Fibroblast of pulmonary artery (primary cell): ENCODE data around the gene EYS.
A peak's percentile ranks its signal among the peaks of the same experiment; 100 is the strongest.

ENCODE experiments used
- DNase-seq: peaks from one replicate; pipeline ENCODE4 v3.0.0-alpha.2; 2010; ENCODE audit warnings: low read depth
- H3K4me3 ChIP-seq: replicated peaks from 2 replicates; pipeline ENCODE4 v1.5.1; 2011; ENCODE audit warnings: low read depth, mild to moderate bottlenecking, control low read depth, low read length, moderate library complexity
- TF ChIP-seq, protein P1 (sequence below): IDR thresholded peaks from 2 replicates; pipeline ENCODE4 v1.5.1; 2011; ENCODE audit warnings: mild to moderate bottlenecking, control low read depth, low read length, inconsistent platforms; ENCODE audit errors: missing control alignments

EYS gene

DNA sequence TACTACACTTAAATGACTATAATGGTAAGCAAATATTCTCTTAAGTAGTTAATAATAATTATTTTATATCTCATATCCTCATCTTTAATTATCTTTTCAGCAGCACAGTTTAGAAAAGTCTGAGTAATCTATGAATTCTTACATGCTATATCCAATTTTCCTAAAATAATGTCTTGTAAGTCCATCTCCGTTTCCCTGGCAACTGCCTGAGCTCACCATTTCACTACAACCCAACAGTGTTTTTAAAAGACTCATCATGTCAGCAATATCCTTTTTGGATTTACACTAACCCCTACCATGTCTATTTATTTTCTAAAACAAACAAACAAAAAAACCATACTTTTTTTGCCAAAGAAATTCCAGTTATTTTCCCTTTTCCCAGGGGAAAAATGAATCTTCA, 859.6 kb downstream of the EYS start:
- no peak for DNase-seq
- TF ChIP-seq, protein P1, sequence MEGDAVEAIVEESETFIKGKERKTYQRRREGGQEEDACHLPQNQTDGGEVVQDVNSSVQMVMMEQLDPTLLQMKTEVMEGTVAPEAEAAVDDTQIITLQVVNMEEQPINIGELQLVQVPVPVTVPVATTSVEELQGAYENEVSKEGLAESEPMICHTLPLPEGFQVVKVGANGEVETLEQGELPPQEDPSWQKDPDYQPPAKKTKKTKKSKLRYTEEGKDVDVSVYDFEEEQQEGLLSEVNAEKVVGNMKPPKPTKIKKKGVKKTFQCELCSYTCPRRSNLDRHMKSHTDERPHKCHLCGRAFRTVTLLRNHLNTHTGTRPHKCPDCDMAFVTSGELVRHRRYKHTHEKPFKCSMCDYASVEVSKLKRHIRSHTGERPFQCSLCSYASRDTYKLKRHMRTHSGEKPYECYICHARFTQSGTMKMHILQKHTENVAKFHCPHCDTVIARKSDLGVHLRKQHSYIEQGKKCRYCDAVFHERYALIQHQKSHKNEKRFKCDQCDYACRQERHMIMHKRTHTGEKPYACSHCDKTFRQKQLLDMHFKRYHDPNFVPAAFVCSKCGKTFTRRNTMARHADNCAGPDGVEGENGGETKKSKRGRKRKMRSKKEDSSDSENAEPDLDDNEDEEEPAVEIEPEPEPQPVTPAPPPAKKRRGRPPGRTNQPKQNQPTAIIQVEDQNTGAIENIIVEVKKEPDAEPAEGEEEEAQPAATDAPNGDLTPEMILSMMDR: no peak
- H3K4me3 ChIP-seq: no peak overlapping the region

DNA sequence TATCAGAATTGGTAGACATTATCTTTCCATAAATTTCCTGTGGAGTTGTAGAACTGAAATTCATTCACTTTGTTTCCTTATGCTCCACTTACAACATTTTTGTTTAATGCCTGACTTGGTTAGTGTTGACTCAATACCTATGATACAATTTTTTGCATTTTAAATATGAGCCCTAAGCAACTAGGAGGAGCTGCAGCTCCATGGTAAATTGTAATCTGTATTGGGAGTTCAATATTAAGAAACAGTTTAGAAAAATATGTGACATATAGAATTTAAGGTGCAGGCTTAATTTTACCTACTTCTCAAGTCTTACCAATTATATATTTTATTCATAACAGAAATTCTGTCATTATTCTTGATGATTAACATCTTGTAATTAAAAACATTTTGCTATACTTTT, 868.3 kb downstream of the EYS start:
- H3K4me3 ChIP-seq: no peak overlapping the region
- TF ChIP-seq, protein P1: peak; percentile 15
- DNase-seq: peak; percentile 30

DNA sequence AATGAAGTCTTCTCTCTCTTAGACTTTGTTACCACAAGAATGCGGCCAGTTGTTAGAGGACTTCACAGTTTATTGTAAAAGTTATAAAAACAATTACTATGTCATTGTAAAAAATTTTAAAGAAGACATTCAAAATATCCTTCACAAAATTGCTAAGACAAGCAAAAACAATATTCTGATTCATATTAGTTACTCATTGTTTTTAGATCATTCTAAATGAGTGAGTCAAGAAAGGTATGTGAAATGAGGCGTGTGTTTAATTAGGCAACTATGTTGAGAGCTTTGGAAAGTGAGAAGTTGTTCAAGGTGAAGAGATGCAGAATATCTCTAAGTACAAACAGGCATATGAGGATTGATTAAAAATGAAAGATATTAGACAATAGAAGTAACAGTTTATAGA, 875.3 kb downstream of the EYS start:
- H3K4me3 ChIP-seq: no peak overlapping the region
- DNase-seq: no peak
- TF ChIP-seq, protein P1: no peak

DNA sequence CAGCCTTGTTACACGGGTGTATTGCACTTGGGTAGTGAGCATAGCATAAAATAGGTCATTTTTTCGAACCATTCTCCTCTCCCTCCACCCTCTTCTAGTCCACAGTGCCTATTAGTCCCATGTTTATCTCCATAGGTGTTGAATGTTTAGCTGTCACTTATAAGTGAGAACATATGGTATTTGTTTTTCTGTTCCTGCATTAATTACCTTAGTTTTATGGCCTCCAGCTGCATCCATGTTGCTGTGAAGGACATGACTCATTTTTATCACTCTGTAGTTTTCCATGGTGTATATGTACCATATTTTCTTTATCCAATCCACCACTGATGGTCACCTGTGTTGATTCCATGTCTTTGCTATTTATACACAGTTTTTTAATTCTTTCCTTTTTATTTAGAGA, 889.5 kb downstream of the EYS start:
- H3K4me3 ChIP-seq: no peak overlapping the region
- TF ChIP-seq, protein P1: no peak
- no peak for DNase-seq

DNA sequence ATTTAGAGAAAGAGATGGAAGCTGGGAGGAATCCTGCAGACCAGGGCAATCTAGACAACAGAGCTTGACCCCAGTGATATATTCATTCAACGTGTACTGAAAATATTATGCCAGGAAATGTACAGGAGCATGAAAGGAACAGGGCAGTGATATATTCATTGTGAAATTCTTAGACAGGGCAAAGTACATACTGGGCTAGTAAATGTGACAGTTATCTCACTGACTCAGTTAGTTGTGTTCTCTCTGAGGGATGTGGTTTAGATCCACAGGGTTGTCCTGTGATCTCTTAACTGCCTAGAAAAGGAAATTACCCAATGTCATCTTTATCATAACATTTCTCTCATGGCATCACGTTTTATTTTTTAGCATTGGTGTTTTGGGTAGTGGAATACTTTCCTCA, 891.3 kb downstream of the EYS start:
- TF ChIP-seq, protein P1: no peak
- peak; percentile 60 for DNase-seq
- H3K4me3 ChIP-seq: no peak overlapping the region

DNA sequence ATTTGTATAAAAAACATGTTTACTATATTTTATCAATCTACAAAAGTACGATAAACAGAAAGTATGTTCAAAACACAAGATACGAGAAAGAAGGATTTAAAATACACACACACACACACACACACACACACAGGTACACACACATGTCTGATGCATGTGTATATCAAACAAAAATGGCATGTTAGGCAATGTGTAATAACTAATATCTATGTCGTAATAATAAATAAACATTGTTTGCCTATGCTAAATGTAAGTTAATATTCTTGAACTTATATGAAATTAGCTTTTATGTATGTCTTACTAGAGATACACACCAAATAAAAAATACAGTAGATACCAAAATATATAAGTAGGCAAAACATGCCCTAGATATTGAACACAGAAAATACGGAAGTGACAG, 894.9 kb downstream of the EYS start:
- H3K4me3 ChIP-seq: no peak overlapping the region
- DNase-seq: no peak
- TF ChIP-seq, protein P1: no peak

DNA sequence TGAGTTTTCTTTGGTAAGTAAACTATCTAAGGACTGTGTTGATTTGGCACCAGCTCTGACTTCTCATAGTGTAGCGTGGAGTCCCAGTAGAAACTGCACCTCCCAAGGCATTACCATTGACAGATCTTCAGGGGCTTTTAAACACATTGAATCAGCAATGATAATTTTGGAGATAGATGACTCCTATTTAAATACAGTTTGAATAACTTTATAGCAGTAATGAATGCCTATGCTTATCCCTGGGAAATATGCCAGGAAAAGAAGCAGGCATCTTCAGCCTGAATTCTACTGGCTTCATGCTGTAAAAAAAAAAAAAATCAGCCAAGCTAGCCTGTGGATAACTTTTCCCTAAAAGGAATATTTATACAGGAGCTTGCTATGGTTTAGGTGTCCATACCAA, 895.9 kb downstream of the EYS start:
- TF ChIP-seq, protein P1: no peak
- H3K4me3 ChIP-seq: no peak overlapping the region

More for the DNA sequence above, 895.9 kb downstream of the EYS start:
- peak; percentile 8 for DNase-seq
